Neural cell (in vitro differentiated cells): ENCODE measurements around the gene TMEM131L. TPM values are rescaled to one million over a fixed set of nuclear protein-coding genes. Genes with fewer than 3 reads are reported as not detected.
A peak's percentile ranks its signal among the peaks of the same experiment; 100 is the strongest.

Experiments used
- H2AFZ ChIP-seq: fragments of 200-600, 300-800 bp; sonication (generic), shearing (Covaris generic); 2 replicates; pipeline ENCODE4 v1.6.0; 2014; ENCODE audit warnings: low read depth, mild to moderate bottlenecking, antibody characterized with exemption, low read length, moderate library complexity
- H3F3A ChIP-seq: fragments of 200-600 bp; shearing (Covaris generic); 2 replicates; pipeline ENCODE4 v1.6.1; 2016; ENCODE audit warnings: mild to moderate bottlenecking, moderate library complexity, mixed read lengths, antibody characterized with exemption, low read length; ENCODE audit not compliant: insufficient read depth, poor library complexity, severe bottlenecking
- H3K27ac ChIP-seq: fragments of 200-600, 300-800 bp; sonication (generic), shearing (Covaris generic); 2 replicates; pipeline ENCODE4 v1.5.1; 2014; ENCODE audit warnings: mild to moderate bottlenecking, low read length, moderate library complexity
- H3K27me3 ChIP-seq: fragments of 300-800, 200-600 bp; sonication (generic), shearing (Covaris generic); 2 replicates; pipeline ENCODE4 v1.6.0; 2014; ENCODE audit warnings: mild to moderate bottlenecking, low read depth, low read length, moderate library complexity; ENCODE audit not compliant: insufficient read depth
- H3K36me3 ChIP-seq: fragments of 300-800, 200-600 bp; sonication (generic), shearing (Covaris generic); 2 replicates; pipeline ENCODE4 v1.5.1; 2014; ENCODE audit warnings: mild to moderate bottlenecking, antibody characterized with exemption, low read length, moderate library complexity; ENCODE audit not compliant: insufficient read depth
- H3K4me2 ChIP-seq: fragments of 300-800, 200-600 bp; sonication (generic), shearing (Covaris generic); 2 replicates; pipeline ENCODE4 v1.6.0; 2014; ENCODE audit warnings: mild to moderate bottlenecking, low read length
- H3K4me3 ChIP-seq: fragments of 300-800, 200-600 bp; sonication (generic), shearing (Covaris generic); 2 replicates; pipeline ENCODE4 v1.5.1; 2014; ENCODE audit warnings: mild to moderate bottlenecking, low read length, moderate library complexity
- H3K79me2 ChIP-seq: fragments of 200-600 bp; shearing (Covaris generic); replicated peaks from 2 replicates; pipeline ENCODE4 v1.6.0; 2014; ENCODE audit warnings: mild to moderate bottlenecking, low read length, moderate library complexity; ENCODE audit not compliant: insufficient read depth
- H3K9ac ChIP-seq: fragments of 300-800, 200-600 bp; sonication (generic), shearing (Covaris generic); 2 replicates; pipeline ENCODE4 v1.6.1; 2016; ENCODE audit warnings: mild to moderate bottlenecking, low read length, mixed read lengths
- H3K9me2 ChIP-seq: fragments of 200-600 bp; shearing (Covaris generic); 2 replicates; pipeline ENCODE4 v1.6.1; 2016; ENCODE audit warnings: mild to moderate bottlenecking, low read length, mixed read lengths; ENCODE audit not compliant: insufficient read depth
- H3K9me3 ChIP-seq: fragments of 200-600, 300-800 bp; sonication (generic), shearing (Covaris generic); 2 replicates; pipeline ENCODE4 v1.6.1; 2016; ENCODE audit warnings: mild to moderate bottlenecking, mixed run types, low read length, moderate library complexity, mixed read lengths
- H4K20me1 ChIP-seq: fragments of 200-600 bp; shearing (Covaris generic); 2 replicates; pipeline ENCODE4 v1.6.1; 2016; ENCODE audit warnings: mild to moderate bottlenecking, mixed run types; ENCODE audit not compliant: insufficient read depth
- EP300 ChIP-seq: fragments of 450-650 bp; conservative IDR thresholded peaks from 2 replicates; pipeline ENCODE4 v1.6.1; 2014; ENCODE audit warnings: antibody characterized with exemption, mild to moderate bottlenecking, moderate library complexity; ENCODE audit not compliant: poor library complexity, severe bottlenecking
- EZH2 ChIP-seq: fragments of 200-600, 300-800 bp; shearing (Covaris generic), sonication (generic); IDR thresholded peaks from 2 replicates; pipeline ENCODE4 v1.6.1; 2014; ENCODE audit warnings: antibody characterized with exemption, low read length, borderline replicate concordance, mild to moderate bottlenecking; ENCODE audit not compliant: insufficient read depth, poor library complexity, severe bottlenecking
- MXI1 ChIP-seq: fragments of 450-650 bp; conservative IDR thresholded peaks from 2 replicates; pipeline ENCODE4 v1.6.1; 2014; ENCODE audit warnings: antibody characterized with exemption, mild to moderate bottlenecking; ENCODE audit not compliant: poor library complexity, severe bottlenecking
- POLR2AphosphoS5 ChIP-seq: IDR thresholded peaks from 2 replicates; pipeline ENCODE4 v1.6.1; 2012
- RAD21 ChIP-seq: fragments of 450-650 bp; conservative IDR thresholded peaks from 2 replicates; pipeline ENCODE4 v1.6.1; 2014; ENCODE audit warnings: antibody characterized with exemption, mild to moderate bottlenecking, moderate library complexity
- SMC3 ChIP-seq: fragments of 450-650 bp; conservative IDR thresholded peaks from 2 replicates; pipeline ENCODE4 v1.6.1; 2014; ENCODE audit warnings: antibody characterized with exemption, mild to moderate bottlenecking, moderate library complexity; ENCODE audit not compliant: poor library complexity
- TAF1 ChIP-seq: IDR thresholded peaks from 2 replicates; pipeline ENCODE4 v1.6.1; 2012; ENCODE audit warnings: low read depth
- polyA plus RNA-seq: library from polyadenylated mRNA; depleted of rRNA; stranded (reverse); fragments of >200 nt; gene quantifications from 2 replicates; pipeline ENCODE4 v1.2.3, GENCODE V29; 2014
- TF ChIP-seq, protein P1 (sequence below): fragments of 450-650 bp; IDR thresholded peaks from 2 replicates; pipeline ENCODE4 v1.5.1; 2014; ENCODE audit warnings: antibody characterized with exemption, mild to moderate bottlenecking, moderate library complexity; ENCODE audit not compliant: poor library complexity, severe bottlenecking
- TF ChIP-seq, protein P2 (sequence below): IDR thresholded peaks from 2 replicates; pipeline ENCODE4 v1.6.1; 2012; ENCODE audit warnings: borderline replicate concordance

Gene TMEM131L
- polyA plus RNA-seq, 1 donor from 2014 or later, result 11.1 TPM

DNA sequence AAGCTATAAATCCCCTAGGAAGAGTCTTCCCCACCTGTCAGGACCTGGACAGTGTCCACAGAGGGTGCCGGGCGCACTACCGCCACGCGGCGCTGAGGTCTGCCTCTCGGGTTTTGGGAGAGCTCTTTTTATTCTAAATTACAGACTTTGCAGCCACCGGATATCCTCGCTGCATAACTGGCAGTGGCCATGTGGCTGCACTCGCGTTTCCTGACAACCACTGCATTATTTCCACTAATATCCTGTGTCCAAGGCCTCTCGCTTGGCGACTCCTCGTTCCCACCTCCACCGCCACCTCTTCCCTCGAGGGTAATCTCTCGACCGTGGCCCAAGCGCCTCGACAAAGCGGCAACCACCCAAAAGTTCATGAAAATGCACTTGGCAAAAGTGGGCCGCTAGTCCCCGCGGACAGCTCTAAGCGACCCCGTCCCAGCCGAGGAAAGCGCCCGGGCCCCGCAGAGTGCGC is 512 bp upstream of the TMEM131L start:
- Histone ChIP-seq H3K79me2 (peaks cover 41% of the 10 kb centered on the region), H3K4me2 (peak overlapping the region; percentile 64), H3K9ac (peak overlapping the region; percentile 49), H3K27me3 (no peaks in the 10 kb centered on the region), H3K9me2 (no peaks in the 10 kb centered on the region), H4K20me1 (no peaks in the 10 kb centered on the region), H3K9me3 (no peaks in the 10 kb centered on the region), H3K4me3 (peak overlapping the region; percentile 97), H3K36me3 (no peaks in the 10 kb centered on the region), H3F3A (no peaks in the 10 kb centered on the region), H3K27ac (no peak overlapping the region), H2AFZ (no peak overlapping the region)
- TF ChIP-seq TAF1 (no peak), SMC3 (peak; percentile 44), RAD21 (peak; percentile 38), EP300 (no peak), POLR2AphosphoS5 (no peak), MXI1 (peak; percentile 83)
- TF ChIP-seq, protein P1, sequence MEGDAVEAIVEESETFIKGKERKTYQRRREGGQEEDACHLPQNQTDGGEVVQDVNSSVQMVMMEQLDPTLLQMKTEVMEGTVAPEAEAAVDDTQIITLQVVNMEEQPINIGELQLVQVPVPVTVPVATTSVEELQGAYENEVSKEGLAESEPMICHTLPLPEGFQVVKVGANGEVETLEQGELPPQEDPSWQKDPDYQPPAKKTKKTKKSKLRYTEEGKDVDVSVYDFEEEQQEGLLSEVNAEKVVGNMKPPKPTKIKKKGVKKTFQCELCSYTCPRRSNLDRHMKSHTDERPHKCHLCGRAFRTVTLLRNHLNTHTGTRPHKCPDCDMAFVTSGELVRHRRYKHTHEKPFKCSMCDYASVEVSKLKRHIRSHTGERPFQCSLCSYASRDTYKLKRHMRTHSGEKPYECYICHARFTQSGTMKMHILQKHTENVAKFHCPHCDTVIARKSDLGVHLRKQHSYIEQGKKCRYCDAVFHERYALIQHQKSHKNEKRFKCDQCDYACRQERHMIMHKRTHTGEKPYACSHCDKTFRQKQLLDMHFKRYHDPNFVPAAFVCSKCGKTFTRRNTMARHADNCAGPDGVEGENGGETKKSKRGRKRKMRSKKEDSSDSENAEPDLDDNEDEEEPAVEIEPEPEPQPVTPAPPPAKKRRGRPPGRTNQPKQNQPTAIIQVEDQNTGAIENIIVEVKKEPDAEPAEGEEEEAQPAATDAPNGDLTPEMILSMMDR, result peak; percentile 49
- TF ChIP-seq, protein P2, sequence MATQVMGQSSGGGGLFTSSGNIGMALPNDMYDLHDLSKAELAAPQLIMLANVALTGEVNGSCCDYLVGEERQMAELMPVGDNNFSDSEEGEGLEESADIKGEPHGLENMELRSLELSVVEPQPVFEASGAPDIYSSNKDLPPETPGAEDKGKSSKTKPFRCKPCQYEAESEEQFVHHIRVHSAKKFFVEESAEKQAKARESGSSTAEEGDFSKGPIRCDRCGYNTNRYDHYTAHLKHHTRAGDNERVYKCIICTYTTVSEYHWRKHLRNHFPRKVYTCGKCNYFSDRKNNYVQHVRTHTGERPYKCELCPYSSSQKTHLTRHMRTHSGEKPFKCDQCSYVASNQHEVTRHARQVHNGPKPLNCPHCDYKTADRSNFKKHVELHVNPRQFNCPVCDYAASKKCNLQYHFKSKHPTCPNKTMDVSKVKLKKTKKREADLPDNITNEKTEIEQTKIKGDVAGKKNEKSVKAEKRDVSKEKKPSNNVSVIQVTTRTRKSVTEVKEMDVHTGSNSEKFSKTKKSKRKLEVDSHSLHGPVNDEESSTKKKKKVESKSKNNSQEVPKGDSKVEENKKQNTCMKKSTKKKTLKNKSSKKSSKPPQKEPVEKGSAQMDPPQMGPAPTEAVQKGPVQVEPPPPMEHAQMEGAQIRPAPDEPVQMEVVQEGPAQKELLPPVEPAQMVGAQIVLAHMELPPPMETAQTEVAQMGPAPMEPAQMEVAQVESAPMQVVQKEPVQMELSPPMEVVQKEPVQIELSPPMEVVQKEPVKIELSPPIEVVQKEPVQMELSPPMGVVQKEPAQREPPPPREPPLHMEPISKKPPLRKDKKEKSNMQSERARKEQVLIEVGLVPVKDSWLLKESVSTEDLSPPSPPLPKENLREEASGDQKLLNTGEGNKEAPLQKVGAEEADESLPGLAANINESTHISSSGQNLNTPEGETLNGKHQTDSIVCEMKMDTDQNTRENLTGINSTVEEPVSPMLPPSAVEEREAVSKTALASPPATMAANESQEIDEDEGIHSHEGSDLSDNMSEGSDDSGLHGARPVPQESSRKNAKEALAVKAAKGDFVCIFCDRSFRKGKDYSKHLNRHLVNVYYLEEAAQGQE, result no peak

DNA sequence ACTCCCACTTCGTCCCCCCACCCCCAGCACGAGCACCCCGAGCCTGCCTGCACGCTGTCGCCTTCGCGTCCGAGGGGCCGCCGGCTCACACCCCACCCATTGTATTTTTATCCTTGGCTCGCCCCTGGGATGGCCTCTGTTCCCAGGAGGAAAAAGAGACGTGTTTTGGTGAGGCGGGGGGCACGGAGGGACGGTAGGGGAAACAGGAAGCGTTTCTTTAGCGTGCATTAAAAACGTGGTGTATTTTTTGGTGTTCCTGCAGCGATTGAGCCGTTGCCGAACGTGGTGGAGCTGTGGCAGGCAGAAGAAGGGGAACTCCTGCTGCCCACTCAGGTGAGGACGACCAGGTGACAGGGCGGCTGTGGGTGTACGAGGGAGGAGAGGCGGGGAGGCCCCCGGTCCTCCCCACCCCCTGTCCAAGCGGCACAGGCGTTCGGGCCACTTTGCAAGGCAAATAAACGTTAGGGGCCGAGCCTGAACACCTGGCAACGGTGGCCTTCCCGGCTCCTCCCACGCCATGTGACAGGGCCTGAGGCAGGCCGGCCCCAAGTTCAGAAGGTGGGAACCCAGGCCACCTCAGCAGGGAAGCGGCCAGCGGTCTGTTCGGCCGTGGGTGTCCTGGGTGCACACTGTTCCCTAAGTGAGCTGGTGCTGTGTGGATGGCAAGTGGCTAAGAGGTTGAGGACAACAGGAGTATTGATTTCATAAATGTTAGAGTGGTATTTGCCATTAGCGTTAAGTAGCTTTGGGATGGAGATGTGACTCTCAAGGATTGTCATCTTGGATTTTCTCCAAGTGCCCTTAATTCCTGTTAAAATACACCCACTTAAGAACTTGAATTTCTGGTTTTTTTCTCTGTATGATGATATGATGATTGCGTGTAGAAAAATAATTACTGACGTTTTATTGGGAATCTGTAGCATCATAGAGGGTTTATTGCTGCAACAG is 1.1 kb downstream of the TMEM131L start:
- Histone ChIP-seq H3K27ac (peak overlapping the region; percentile 69), H3K9me3 (no peaks in the 10 kb centered on the region), H4K20me1 (no peaks in the 10 kb centered on the region), H3K9me2 (no peaks in the 10 kb centered on the region), H3K4me2 (peak overlapping the region; percentile 92), H2AFZ (peak overlapping the region; percentile 78), H3K27me3 (no peaks in the 10 kb centered on the region), H3F3A (no peaks in the 10 kb centered on the region), H3K36me3 (no peaks in the 10 kb centered on the region), H3K9ac (peak overlapping the region; percentile 84), H3K4me3 (peak overlapping the region; percentile 97), H3K79me2 (peaks cover 57% of the 10 kb centered on the region)
- peak; percentile 58 for TF ChIP-seq MXI1
- TF ChIP-seq EZH2, result no peak
